Medulla oblongata (tissue), 1 donor: ENCODE results near the gene POGLUT2.

Source experiments
- DNase-seq: peaks from one replicate; pipeline ENCODE4 v3.0.0-alpha.2; 2015; ENCODE audit errors: extremely low spot score

The POGLUT2 gene

DNA sequence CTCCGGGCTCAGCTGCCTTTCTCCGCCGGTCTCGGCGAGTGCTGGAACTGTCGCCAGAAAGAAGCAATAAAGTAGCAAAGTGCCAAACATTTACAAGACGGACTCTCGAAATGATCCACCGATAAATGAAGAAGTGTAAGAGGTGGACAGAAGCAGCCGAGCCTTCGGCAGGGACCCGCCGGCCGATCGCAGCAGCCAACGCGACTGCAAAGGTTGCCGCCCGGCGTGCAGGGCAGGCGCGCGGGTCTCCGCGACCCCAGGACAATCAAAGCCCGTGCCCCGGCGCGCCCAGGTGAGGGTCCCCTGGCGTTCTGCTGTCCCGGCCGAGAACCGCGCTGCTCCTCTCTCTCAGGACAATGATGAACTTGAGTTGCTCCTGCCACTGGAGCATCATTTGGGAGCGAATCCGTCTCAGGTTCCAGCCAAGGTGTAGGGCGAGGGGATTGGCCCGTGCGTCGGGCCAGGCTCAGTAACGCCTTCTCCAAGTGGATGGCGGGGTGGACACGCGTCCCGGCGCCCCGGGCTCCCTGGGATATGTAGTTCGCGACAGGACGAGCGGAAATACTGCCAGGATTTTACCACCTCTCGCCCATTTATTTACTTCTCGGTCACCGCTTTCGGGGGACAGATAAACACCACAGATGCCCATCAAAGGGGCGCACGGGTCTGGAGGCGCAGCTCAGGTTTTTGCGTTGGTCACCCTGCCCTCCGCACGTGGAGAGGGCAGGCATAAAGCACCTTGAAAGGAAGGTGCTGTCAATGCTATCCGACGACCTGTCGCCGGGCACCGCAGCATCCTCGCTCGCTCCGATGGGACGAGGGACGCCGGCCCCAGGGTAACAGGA is at the start of gene POGLUT2, which contains the start of gene BIVM:
Gene POGLUT2 (minus strand): TSS at position 396 of the 845 bp plus-strand sequence. CDS start 306 bp downstream, at position 90.
Gene BIVM (plus strand): TSS at position 539 of the 845 bp plus-strand sequence. CDS start 8,149 bp downstream, outside the sequence.
- DNase-seq, result peak; percentile 92

DNA sequence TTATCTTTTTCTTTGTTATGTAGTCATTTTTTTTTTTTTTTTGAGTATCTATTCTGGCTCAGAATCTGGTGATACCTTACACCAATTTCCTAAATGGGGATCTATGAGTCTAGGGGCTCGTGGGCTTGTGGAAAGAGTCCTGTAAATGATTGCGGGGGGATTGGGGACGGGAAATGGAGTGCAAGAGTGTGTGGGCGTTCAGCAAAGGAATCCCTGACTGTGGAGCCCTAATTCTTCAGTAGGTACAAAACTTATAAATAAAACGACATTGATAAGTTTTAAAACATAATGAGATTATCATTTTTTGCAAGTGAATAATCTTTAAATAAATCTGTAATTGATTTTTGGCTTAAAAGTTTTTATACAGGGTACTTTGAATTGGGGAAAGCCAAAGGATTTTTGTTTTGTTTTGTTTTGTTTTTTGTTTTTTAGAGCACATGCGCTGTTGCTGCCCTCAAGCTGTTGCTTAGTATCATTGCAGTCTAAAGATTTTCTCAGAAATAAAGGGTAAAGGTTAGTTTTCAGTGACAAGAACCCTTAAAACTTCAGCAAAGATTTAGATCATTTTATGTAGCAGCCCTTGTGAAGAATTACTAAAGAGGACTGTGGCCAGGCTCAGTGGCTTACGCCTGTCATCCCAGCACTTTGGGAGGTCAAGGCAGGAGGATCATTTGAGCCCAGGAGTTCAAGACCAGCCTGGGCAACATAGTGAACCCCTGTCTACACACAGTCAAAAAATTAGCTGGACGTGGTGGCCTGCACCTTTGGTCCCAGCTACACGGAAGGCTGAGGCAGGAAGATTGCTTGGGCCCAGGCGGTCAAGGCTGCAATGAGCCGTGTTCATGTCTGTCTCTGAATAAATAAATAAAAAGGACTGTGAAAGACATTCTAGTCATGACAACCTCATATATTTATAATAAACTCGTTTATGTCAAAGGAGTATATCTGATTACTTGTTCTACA is 48.8 kb upstream of the POGLUT2 start:
- peak; percentile 61 for DNase-seq

DNA sequence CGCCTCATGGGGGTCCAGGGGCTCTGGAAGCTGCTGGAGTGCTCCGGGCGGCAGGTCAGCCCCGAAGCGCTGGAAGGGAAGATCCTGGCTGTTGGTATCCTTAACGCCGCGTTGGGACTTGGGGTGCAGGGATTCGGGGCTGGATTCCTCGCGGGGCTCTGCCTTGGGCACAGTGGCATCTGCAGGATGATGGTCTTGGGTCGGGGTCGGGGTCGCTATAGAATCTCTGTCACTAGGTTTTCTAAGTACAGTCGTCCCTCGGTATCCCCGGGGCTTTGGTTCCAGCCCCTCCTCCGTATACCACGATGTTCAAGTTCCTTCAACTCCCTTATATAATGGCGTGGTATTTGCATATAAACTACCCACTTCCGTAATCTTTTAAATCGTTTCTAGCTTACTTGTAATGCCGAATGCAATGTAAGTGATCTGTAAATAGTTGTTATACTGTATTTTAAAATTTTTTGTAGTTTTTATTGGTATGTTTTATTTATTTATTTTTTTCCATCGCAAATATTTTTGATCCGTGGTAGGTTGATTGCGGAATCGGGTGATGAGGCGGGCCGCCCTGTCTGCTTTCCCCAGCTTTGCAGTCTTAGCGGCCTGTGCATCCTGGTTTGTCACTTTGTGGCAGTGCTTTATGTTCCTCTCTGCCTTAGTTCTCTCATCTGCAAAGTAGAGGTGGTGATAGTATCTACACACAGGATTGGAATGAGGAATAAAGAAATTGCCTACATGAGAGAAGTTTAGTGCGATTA is 47.7 kb upstream of the POGLUT2 start:
- peak; percentile 57 for DNase-seq

DNA sequence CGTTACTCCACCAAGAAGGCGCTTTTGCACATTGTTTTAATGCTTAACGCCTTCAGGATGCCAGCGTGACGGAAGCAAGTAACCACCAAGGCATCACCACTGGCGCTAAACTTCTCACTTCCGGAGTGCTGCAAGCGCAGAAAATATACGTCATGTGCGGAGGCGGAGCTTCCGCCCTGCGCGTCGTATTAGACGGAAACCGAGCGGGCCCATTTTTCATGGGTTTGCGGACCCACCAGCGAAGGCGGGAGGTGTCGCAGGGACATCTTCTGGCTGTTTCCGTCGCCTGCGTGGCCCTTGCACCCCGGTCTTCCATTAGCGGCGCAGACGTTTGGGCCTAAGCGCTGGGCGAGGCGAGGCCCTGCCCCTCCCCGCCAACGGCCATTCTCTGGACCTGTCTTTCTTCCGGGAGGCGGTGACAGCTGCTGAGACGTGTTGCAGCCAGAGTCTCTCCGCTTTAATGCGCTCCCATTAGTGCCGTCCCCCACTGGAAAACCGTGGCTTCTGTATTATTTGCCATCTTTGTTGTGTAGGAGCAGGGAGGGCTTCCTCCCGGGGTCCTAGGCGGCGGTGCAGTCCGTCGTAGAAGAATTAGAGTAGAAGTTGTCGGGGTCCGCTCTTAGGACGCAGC is 47.0 kb upstream of the POGLUT2 start, which contains the start of gene ERCC5:
Gene ERCC5 (plus strand): TSS at position 403 of the 631 bp plus-strand sequence. CDS start 235 bp downstream, outside the sequence.
- peak; percentile 96 for DNase-seq

DNA sequence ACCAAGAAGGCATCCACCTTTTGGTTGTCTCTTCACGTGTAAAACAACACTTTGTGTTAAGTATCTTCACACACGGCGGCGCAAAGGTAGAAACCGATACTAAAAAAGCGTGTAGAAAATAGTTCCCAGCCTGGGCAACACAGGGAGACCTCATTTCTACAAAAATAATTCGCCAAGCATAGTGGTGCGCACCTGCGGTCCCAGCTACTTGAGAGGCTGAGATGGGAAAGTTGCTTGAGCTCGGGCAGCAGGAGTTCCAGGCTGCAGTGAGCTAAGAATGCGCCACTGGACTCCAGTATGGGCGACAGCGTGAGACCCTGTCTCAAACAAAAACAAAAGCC is 46.5 kb upstream of the POGLUT2 start:
- DNase-seq, result no peak

DNA sequence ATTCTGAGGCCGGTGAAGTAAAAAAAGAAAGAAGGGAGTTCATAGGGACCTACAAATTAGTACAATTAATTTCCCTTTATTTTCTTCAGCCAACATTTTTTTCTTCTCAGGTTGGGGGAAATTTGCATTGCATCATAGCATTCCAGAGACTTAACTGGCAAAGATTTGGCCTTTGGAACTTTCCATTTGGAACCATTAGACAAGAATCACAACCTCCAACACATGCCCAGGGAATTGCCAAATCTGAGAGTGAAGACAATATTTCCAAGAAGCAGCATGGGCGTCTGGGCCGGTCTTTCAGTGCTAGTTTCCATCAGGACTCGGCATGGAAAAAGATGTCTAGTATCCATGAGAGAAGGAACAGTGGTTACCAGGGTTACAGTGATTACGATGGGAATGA is 40.7 kb upstream of the POGLUT2 start:
- DNase-seq, result no peak

DNA sequence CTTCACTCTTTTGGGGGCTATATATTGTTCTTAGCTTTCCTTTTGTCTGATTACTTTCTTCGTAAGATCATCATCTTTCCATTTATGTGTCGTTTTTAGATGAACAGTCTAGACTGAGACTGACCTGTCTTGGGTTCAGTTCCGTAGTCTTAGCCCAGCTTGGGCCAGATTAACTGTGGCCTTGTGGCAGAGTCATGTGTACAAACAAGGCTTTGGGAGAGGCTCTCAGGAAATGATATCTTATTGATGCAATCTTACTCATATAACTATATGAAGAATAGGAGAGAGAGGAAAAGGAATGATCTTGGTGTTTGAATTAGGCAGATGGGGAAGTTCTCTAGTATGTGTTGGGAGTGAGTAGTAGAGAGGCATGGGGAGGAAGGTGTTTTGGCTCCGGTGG is 40.2 kb upstream of the POGLUT2 start:
- no peak for DNase-seq

DNA sequence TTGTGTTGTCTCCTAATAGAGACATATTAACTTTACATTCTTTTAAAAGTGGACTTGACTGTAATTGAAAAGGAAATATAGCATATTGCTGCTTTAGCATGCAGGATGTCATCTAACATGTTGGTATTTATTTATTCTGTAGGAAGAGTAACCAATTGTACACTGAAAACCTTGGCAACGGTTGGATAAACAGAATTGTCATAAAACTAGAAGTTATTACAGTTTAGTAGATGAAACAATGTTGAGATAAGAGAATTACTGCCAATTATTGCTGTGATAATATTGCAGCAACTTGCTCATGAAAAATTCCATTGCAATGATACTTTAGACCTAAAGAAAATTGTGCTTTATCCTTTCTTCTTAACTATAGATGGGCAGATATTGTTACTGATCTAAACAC is 39.5 kb upstream of the POGLUT2 start:
- no peak for DNase-seq

DNA sequence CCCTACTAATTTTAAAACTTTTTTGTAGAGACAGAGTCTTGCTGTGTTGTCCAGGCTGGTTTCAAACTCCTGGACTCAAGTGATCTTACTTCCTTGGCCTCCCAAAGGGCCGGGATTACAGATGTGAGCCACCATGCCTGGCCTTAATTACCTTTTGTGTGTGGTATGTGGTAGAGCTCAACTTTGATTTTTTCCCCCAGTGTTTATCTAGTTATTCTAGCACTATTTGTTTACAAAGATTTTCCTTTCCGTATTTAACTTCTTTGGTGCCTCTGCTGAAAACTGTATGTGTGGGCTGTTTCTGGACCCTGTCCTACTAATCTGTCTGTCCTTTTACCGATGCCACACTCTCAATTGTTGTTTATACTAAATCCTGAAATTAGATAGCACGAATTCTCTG is 37.7 kb upstream of the POGLUT2 start:
- no peak for DNase-seq

DNA sequence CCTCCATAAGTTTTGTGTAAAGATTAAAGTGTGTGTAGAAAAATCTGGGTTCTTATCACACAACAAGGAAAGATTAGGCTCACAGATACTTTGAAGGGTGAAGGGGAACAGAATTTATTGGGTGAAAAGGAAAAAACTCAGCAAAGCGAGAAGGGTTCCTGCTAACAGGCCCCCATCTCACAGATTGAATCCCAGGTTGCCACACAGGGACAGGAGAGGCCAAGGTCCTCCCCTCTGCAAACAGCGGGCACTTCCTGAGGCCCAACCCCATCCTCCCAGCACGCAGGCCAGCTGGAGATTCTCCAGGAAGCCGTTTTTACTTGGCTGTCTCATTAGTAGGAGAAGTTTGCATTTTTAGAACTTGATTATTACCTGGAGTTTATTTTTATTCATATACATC is 31.9 kb upstream of the POGLUT2 start:
- no peak for DNase-seq

DNA sequence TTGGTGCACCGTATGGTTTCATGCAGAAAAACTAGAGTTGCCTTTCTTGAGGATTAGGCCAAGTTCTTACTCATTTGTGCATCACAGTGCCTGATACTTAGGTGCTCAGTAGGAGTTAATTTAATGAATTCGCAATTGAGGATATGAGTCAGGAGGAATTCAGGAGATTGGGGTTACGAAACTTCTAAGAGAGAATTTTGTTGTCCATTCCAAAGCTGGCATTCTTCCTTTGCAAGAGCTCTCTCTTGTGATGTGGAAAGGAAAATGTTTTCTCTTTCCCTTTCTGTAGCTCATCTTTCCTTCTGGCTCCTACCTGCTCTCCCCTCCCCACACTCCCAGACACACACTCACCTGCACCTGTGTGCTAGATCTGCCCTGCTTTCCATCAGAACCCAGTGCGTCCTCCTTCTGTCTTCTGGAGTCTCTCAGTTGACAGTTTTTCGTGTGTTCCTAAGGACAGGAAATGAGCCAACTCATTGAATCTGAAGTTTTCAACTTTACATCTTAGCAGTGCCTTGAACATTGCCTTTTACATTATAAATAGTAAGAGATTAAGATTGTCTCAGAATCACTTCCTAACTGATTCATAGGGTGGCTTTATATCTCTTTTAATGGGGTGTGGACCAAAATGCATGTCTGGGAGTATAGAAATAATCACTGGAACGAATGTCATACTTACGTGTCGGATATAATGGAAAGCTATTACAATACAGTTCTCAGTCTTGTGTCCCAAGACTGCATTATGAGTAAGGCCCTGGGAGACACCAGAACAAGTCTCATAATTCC is 27.3 kb upstream of the POGLUT2 start:
- no peak for DNase-seq

DNA sequence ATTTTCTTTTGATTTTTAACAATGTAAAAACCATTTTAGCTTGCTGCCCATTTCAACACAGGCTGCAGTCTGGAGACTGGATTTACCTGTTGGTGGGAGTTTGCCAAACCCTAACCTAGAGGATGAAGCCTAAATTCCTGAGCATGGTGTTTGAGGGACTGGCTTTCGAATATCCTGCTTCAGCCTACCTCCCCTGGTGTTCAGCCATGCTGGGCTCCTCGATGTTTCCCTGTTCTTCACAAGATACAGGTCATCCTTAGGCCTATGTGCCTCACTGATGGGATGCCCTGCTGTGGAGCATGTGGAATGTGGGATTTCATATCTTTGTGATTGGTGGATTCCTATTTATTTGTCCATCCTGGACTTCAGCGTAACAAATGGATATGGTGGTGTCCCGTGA is 26.6 kb upstream of the POGLUT2 start:
- no peak for DNase-seq

DNA sequence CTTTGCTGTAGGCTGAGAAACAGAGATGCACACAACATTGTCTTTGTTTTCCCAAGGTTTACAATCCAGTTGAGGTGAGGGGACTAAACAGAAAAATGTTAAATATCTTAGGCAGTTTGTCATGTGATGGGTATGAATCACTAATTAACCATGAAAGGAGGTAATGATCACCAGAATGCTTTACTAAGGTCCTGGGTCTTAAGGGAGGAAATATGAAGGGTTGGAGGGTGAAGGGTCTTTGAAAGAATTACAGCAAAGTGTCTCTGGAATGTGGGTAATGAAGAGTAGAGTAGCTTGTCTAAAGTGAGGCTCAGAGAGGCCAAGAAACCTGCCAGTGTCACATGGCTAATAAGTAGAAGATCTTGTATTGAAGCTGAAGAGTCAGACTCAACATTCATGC is 19.1 kb upstream of the POGLUT2 start:
- DNase-seq, result no peak

DNA sequence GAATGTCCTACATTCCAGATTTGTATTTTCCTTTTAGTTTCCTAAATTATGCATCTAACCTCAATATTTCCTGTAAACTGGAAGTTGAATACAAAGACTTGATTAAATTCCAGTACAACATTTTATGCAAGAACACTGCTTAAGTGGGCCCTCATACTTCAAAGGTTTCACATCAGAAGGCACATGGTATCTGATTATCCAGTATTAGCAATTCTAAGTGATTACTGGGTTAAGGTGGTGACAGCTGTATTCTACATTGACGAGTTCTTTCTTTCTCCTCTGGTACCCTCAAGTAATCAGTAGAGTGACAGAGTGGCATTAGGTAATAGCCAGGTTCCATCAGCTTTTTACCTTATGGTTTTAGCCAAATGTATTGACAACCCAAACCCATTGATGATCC is 18.5 kb upstream of the POGLUT2 start:
- DNase-seq, result no peak

DNA sequence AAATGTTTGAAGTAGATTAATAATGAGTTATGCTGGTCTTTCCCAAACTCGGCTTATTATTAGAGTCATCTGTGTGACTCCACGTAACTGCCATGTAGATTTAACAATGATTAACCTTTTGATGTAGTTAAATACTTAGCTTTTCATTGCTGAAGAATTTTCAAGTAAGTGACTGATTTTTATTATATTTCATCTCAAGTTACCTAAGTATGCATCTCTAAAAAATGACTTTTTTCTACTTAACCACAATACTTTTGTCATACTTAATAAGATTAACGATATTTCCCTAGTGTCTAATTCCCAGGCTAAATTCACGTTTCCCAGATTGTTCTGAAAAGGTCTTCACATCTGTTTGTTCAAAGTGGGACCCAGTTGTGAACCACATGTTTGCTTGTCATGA is 17.9 kb upstream of the POGLUT2 start:
- DNase-seq, result no peak

DNA sequence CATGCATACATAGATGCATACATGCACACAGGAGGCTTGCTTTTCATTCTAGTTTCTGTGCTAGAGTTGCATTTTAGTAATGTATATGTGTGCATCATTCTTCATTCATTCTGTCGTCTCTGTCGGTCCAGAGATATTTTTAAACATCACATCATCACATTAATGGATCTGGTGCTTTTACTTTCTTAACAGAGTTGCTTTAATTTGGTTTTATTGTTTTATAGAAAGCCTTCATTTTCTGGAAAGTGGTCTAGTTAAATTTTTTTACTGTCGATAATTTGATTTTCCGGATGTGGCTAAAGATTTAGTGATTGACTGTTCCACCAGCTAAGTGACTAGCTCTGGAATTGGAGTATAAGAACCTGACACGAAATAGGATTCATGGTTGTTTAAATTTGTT is 17.0 kb upstream of the POGLUT2 start:
- DNase-seq, result no peak

DNA sequence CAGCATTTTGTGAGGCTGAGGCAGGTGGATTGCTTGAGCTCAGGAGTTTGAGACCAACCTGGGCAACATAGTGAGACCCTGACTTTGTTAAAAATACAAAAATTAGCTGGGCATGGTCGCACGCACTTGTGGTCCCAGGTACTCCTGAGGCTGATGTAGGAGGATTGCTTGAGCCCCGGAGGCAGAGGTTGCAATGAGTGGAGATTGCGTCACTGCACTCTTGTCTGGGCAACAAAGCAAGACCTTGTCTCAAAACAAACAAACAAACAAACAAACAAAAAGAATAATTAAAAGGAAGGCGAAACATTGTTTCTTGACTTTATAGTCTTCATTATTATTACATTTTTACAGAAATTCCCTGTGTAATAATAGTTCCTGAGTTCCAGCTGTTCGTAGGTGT is 16.0 kb upstream of the POGLUT2 start:
- DNase-seq, result no peak

DNA sequence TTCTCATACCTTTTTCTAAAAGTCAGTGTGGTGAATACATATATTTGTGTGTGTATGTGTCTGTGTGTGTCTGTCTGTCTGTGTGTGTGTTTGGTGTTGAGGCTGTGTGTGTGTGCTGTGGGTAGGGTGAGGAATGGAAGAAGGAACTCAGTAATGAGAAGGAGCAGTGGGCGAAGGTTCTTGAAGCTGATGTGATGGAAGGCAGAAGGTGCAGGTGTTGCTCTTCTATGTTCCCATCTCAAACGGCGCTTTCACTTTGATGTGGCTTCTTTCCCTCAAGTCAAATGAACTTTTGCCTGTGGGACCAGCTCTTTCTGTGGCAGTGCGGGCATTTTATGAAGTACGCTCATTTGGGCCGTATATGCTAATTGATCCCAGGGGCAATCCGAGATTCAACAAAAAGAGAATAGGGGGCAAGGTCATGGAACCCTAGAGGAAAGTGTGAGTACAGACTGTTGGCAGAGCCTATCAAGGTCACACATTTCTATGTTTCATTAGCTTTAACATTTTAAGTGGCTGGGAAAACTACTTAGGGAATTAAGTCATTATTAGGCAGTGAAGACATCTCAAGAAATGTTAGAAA is 15.3 kb upstream of the POGLUT2 start:
- DNase-seq, result no peak

DNA sequence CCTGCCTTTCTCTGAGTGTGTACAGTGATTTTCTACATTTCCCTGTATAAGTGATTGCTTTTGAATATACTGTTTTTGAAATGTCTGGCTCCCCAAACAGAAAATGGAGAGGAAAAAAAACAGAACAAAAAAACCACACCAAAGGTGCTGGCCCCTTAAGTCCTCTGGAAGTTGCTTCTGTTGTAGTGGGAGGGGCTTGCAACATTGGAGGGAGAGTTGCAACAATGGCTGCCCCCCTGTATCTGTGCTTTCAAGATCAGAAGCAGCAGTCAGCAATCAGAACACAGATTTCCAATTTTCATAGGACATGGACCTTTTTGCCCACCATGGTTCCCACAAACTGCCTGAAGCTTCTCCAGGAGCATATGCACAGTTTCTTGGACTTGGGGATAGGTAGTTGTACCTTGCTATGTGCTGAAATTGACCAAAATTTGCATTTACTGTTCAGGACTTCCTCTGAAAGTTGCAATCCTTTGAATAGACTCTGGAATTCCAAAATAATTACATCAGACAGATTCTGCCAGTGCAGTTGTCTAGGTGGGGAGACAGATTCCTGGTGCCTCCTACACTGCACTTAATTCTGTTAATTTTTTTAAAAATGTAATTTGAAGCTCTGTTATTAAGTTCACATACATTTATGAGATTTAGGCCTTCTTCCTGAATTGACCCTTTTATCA is 14.0 kb upstream of the POGLUT2 start:
- DNase-seq, result no peak

DNA sequence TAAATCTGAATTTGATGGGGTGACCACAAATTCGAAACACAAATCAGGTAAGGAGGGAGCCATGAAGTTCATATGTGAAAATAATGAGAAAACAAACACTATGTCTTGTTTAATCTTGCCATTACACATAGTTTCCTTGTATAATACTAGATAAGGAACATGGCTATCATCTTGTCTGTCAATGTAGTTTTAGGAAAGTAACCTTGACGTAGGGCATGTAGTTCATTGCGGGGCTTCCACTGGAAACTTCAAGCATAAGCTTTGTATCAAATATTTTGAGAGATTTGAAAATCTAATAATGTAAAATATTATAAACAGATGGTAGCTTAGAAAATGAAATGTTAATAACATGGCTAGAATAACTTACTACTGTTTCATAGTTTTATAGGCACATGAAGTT is 8.9 kb upstream of the POGLUT2 start:
- no peak for DNase-seq
